Activated naive CD8-positive, alpha-beta T cell treated with anti-CD3 and anti-CD28 coated beads, Interleukin-2, amount 10 ng/mL, durations not matched to agents 7 days and 5 days (primary cell): Measurements from ENCODE around the gene AAK1. TPM values are rescaled to one million over a fixed set of nuclear protein-coding genes. Genes with fewer than 3 reads are reported as not detected.
"Not testable (repeated sequence)": the region's sequence is repeated elsewhere in the genome, so short reads cannot be mapped to it uniquely, and the experiment has no call there.

Experiments used
- ATAC-seq: fragments of 150-1000 bp; cut with Tn5 transposase; one replicate; pipeline ENCODE4 v1.10.0; 2021; ENCODE audit warnings: low read depth, moderate library complexity
- POLR2A ChIA-PET: fragments of 350-600 bp; sonication (Branson Sonifier 250); formaldehyde crosslinking; loops from one replicate; lab custom pipeline; 2021; ENCODE audit warnings: antibody characterized with exemption; lab: Charles Lee
- DNase-seq: peaks from one replicate; pipeline ENCODE4 v3.0.0; 2021
- H3K27ac Mint-ChIP-seq: one replicate; pipeline ENCODE4 v1.8.0; 2022; ENCODE audit warnings: mild to moderate bottlenecking, mixed read lengths
- H3K27me3 Mint-ChIP-seq: one replicate; pipeline ENCODE4 v1.8.0; 2022; ENCODE audit warnings: mild to moderate bottlenecking, moderate library complexity, mixed read lengths
- H3K36me3 Mint-ChIP-seq: one replicate; pipeline ENCODE4 v1.8.0; 2021; ENCODE audit warnings: mild to moderate bottlenecking, mixed read lengths
- H3K4me1 Mint-ChIP-seq: one replicate; pipeline ENCODE4 v1.8.0; 2021; ENCODE audit warnings: mixed read lengths
- H3K4me3 Mint-ChIP-seq: one replicate; pipeline ENCODE4 v1.8.0; 2022; ENCODE audit warnings: mild to moderate bottlenecking, moderate library complexity, mixed read lengths
- H3K9me3 Mint-ChIP-seq: one replicate; pipeline ENCODE4 v1.8.0; 2021; ENCODE audit warnings: mixed read lengths
- total RNA-seq, 2 experiments: library from RNA; stranded (reverse); gene quantifications; one replicate each; pipeline ENCODE4 v1.2.3, GENCODE V29; 2021

Gene AAK1
- total RNA-seq, 2 experiments from 2014 or later, result 143 to 144 TPM

GRCh38 chr2:69618362-69618761 lies 25.2 kb downstream of the AAK1 start:
- H3K27ac Mint-ChIP-seq, result no peak overlapping the region
- no peak for ATAC-seq
- POLR2A ChIA-PET, result interaction anchor here (0.6 kb wide), 1 partner anchor 66 kb away, joined by 5 read pairs; no protein-coding TSS in a partner anchor
- no peaks in the 10 kb centered on the region for H3K27me3 Mint-ChIP-seq
- peaks cover 38% of the 10 kb centered on the region for H3K36me3 Mint-ChIP-seq
- DNase-seq, result no peak
- H3K9me3 Mint-ChIP-seq, result peaks cover 8% of the 10 kb centered on the region
- H3K4me1 Mint-ChIP-seq, result peaks cover 35% of the 10 kb centered on the region
- H3K4me3 Mint-ChIP-seq, result no peak overlapping the region

- Mint-ChIP-seq H3K4me1 (peaks cover 29% of the 10 kb centered on the region), H3K27me3 (no peaks in the 10 kb centered on the region), H3K9me3 (peaks cover 8% of the 10 kb centered on the region), H3K27ac (no peak overlapping the region), H3K36me3 (peaks cover 39% of the 10 kb centered on the region), H3K4me3 (no peak overlapping the region)
- POLR2A ChIA-PET, result no interaction called here
- ATAC-seq, result no peak
- DNase-seq, result no peak
These were observed 25.8 kb downstream of the AAK1 start for GRCh38 chr2:69617744-69618143.

DNA sequence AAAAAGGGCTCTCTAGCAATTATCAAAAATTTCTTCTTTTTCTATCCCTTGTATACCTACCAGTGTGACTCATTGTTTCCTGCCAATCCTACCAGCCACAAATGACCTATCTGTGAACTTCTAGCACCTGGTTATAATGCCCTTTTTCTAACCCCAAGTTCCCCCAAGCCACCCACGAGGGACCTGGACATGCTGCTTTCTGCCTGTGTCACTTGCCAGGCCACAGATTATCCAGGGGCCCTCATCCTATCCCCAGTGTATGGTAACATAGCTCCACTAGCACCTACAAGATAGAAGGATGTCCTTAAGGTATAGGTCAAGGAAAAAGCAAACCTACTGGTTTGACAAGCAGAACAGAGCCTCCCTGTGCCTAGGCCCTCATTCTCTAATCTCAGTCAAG lies 26.8 kb downstream of the AAK1 start:
- Mint-ChIP-seq H3K36me3 (peaks cover 43% of the 10 kb centered on the region), H3K4me3 (peak overlapping the region; percentile 51), H3K27me3 (no peaks in the 10 kb centered on the region), H3K4me1 (peaks cover 31% of the 10 kb centered on the region), H3K9me3 (peaks cover 7% of the 10 kb centered on the region), H3K27ac (peak overlapping the region; percentile 46)
- no peak for DNase-seq
- POLR2A ChIA-PET, result no interaction called here
- peak; percentile 28 for ATAC-seq

DNA sequence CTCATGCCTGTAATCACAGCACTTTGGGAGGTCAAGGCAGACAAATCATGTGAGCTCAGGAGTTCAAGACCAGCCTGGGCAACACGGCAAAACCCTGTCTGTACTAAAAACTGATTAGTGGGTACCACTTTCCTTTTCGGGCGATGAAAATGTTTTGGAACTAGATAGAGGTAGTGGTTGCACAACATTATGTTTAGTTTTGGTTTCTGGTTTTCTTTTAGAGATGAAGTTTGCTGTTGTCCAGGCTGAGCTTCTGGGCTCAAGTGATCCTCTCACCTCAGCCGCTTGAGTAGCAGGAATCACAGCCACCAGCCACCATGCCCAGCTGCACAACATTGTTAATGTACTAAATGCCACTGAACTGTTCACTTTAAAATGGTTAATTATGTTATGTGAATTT lies 27.6 kb downstream of the AAK1 start:
- Mint-ChIP-seq H3K4me3 (no peak overlapping the region), H3K36me3 (peaks cover 49% of the 10 kb centered on the region), H3K27me3 (no peaks in the 10 kb centered on the region), H3K27ac (peak overlapping the region; percentile 3), H3K9me3 (peaks cover 9% of the 10 kb centered on the region), H3K4me1 (peaks cover 29% of the 10 kb centered on the region)
- ATAC-seq (no peak), DNase-seq (no peak)
- POLR2A ChIA-PET, result interaction anchor here (1.0 kb wide), 1 partner anchor 29 kb away, joined by 3 read pairs; no protein-coding TSS in a partner anchor

- Mint-ChIP-seq H3K27me3 (no peaks in the 10 kb centered on the region), H3K4me1 (peaks cover 30% of the 10 kb centered on the region), H3K27ac (no peak overlapping the region), H3K4me3 (no peak overlapping the region), H3K36me3 (peaks cover 54% of the 10 kb centered on the region), H3K9me3 (peaks cover 11% of the 10 kb centered on the region)
- ATAC-seq, result no peak
- no peak for DNase-seq
- POLR2A ChIA-PET, result no interaction called here
These were observed 28.4 kb downstream of the AAK1 start for GRCh38 chr2:69615078-69615625.

- DNase-seq (no peak), ATAC-seq (no peak)
- POLR2A ChIA-PET, result interaction anchor here (1.1 to 1.4 kb wide), 2 partner anchors 24 to 32 kb away, joined by 3 read pairs; no protein-coding TSS in a partner anchor
- Mint-ChIP-seq H3K4me1 (peaks cover 32% of the 10 kb centered on the region), H3K9me3 (peaks cover 11% of the 10 kb centered on the region), H3K27ac (no peak overlapping the region), H3K36me3 (peaks cover 67% of the 10 kb centered on the region), H3K4me3 (no peak overlapping the region), H3K27me3 (no peaks in the 10 kb centered on the region)
These were observed 30.8 kb downstream of the AAK1 start for GRCh38 chr2:69612707-69613106.

DNA sequence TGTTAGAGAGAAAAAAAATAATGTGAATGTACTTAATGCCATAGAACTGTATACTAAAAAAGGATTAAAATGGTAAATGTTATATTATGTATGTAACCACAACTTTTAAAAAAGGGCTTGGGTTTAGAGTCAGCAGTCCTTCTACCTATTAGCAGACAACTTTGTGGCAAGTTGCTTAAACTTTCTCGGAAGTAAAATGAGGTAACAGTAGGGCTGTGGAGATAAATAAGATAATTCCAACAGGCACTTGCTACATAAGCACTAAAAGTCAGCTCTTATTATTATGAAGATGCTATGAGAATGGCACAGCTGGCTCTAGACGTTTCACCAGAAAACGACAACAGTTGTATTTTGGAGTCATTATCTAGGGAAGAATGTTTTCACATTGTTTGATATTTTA lies 31.3 kb downstream of the AAK1 start:
- DNase-seq (no peak), ATAC-seq (no peak)
- H3K27me3 Mint-ChIP-seq, result no peaks in the 10 kb centered on the region
- H3K36me3 Mint-ChIP-seq, result peaks cover 72% of the 10 kb centered on the region
- H3K4me3 Mint-ChIP-seq, result no peak overlapping the region
- peaks cover 11% of the 10 kb centered on the region for H3K9me3 Mint-ChIP-seq
- H3K27ac Mint-ChIP-seq, result no peak overlapping the region
- POLR2A ChIA-PET, result interaction anchor here (1.4 kb wide), 1 partner anchor 25 kb away, joined by 3 read pairs; no protein-coding TSS in a partner anchor
- peaks cover 36% of the 10 kb centered on the region for H3K4me1 Mint-ChIP-seq

GRCh38 chr2:69608109-69608508 lies 35.4 kb downstream of the AAK1 start:
- ATAC-seq (no peak), DNase-seq (no peak)
- peaks cover 11% of the 10 kb centered on the region for H3K9me3 Mint-ChIP-seq
- H3K27me3 Mint-ChIP-seq, result no peaks in the 10 kb centered on the region
- peaks cover 69% of the 10 kb centered on the region for H3K36me3 Mint-ChIP-seq
- peaks cover 43% of the 10 kb centered on the region for H3K4me1 Mint-ChIP-seq
- no peak overlapping the region for H3K4me3 Mint-ChIP-seq
- POLR2A ChIA-PET, result no interaction called here
- H3K27ac Mint-ChIP-seq, result no peak overlapping the region

DNA sequence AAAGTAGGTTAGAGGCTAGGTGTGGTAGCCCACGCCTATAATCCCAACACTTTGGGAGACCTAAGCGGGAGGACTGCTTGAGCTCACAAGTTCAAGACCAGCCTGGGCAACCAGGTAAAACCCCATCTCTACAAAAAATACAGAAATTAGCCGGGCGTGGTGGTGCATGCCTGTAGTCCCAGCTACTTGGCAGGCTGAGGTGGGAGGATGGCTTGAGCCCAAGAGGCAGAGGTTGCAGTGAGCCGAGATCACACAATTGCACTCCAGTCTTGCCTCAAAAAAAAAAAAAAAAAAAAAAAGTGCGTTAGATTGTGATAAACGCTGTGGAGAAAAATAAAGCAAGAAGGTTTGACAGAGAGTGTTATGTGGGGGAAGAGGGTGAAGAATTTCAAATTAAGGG lies 36.8 kb downstream of the AAK1 start:
- not testable (repeated sequence) for ATAC-seq, H3K4me3 Mint-ChIP-seq, DNase-seq, H3K27me3 Mint-ChIP-seq, H3K27ac Mint-ChIP-seq
- peaks cover 48% of the 10 kb centered on the region for H3K4me1 Mint-ChIP-seq
- POLR2A ChIA-PET, result interaction anchor here (1.3 kb wide), 1 partner anchor 9 kb away, joined by 3 read pairs; no protein-coding TSS in a partner anchor
- peaks cover 63% of the 10 kb centered on the region for H3K36me3 Mint-ChIP-seq
- peaks cover 10% of the 10 kb centered on the region for H3K9me3 Mint-ChIP-seq

DNA sequence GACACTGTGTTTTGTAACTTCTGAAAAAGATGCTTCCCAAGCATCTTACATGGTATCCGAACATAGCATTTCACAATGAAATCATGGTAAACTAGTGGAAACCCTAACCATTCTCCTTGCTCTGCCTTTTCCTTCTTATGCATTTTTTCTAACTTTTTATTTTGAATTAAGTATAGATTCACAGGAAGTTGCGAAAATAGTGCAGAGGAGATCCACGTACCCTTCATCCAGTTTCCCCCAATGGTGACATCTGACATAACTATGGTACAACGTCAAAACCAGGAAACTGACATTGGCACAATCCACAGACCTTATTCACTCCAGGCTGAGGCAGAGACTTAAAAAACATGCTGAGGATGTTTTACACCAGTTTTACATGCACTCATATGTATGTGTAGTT lies 38.3 kb downstream of the AAK1 start:
- no peaks in the 10 kb centered on the region for H3K27me3 Mint-ChIP-seq
- peaks cover 61% of the 10 kb centered on the region for H3K4me1 Mint-ChIP-seq
- POLR2A ChIA-PET, result no interaction called here
- no peak for DNase-seq
- no peak overlapping the region for H3K4me3 Mint-ChIP-seq
- peaks cover 58% of the 10 kb centered on the region for H3K36me3 Mint-ChIP-seq
- H3K27ac Mint-ChIP-seq, result peak overlapping the region; percentile 37
- H3K9me3 Mint-ChIP-seq, result peaks cover 8% of the 10 kb centered on the region
- no peak for ATAC-seq

GRCh38 chr2:69604836-69605235 lies 38.7 kb downstream of the AAK1 start:
- H3K4me1 Mint-ChIP-seq, result peaks cover 63% of the 10 kb centered on the region
- DNase-seq, result no peak
- POLR2A ChIA-PET, result interaction anchor here (0.6 kb wide), 1 partner anchor 9 kb away, joined by 3 read pairs; no protein-coding TSS in a partner anchor
- no peak for ATAC-seq
- peaks cover 59% of the 10 kb centered on the region for H3K36me3 Mint-ChIP-seq
- peaks cover 7% of the 10 kb centered on the region for H3K9me3 Mint-ChIP-seq
- H3K27me3 Mint-ChIP-seq, result no peaks in the 10 kb centered on the region
- H3K4me3 Mint-ChIP-seq, result no peak overlapping the region
- H3K27ac Mint-ChIP-seq, result peak overlapping the region; percentile 37

GRCh38 chr2:69604026-69604678 lies 39.4 kb downstream of the AAK1 start:
- H3K27ac Mint-ChIP-seq, result peak overlapping the region; percentile 31

GRCh38 chr2:69603146-69603743 lies 40.3 kb downstream of the AAK1 start:
- H3K27ac Mint-ChIP-seq, result no peak overlapping the region
- peaks cover 58% of the 10 kb centered on the region for H3K36me3 Mint-ChIP-seq
- DNase-seq (no peak), ATAC-seq (peak; percentile 21)
- H3K9me3 Mint-ChIP-seq, result peaks cover 7% of the 10 kb centered on the region
- peaks cover 66% of the 10 kb centered on the region for H3K4me1 Mint-ChIP-seq
- POLR2A ChIA-PET, result interaction anchor here (0.6 to 1.7 kb wide), 2 partner anchors 24 to 40 kb away, joined by 5 to 7 read pairs; partner anchors contain the start of gene AAK1
- H3K27me3 Mint-ChIP-seq, result no peaks in the 10 kb centered on the region
- no peak overlapping the region for H3K4me3 Mint-ChIP-seq

More at GRCh38 chr2:69604026-69604678, 39.4 kb downstream of the AAK1 start:
- H3K9me3 Mint-ChIP-seq, result peaks cover 7% of the 10 kb centered on the region
- H3K4me3 Mint-ChIP-seq, result no peak overlapping the region
- H3K36me3 Mint-ChIP-seq, result peaks cover 61% of the 10 kb centered on the region
- H3K27me3 Mint-ChIP-seq, result no peaks in the 10 kb centered on the region
- DNase-seq, result no peak
- POLR2A ChIA-PET, result interaction anchor here (0.6 to 1.7 kb wide), 3 partner anchors 8 to 39 kb away, joined by 3 to 7 read pairs (median 5); partner anchors contain the start of gene AAK1
- ATAC-seq, result no peak
- peaks cover 65% of the 10 kb centered on the region for H3K4me1 Mint-ChIP-seq
